Heart left ventricle (tissue), 16 donors: ENCODE data around the gene ATP2C1. TPM values are rescaled to one million over a fixed set of nuclear protein-coding genes. Genes with fewer than 3 reads are reported as not detected.

Source experiments
- ATAC-seq, 4 donors: fragments of 200-7000 bp; cut with Tn5 transposase; one replicate each; pipeline ENCODE4 v1.9.1; 2020 to 2022; ENCODE audit warnings: moderate library complexity in 4 of 4, mild to moderate bottlenecking in 3 of 4, moderate number of reproducible peaks in 1 of 4
- DNase-seq, 5 donors: peaks; one replicate each; pipeline ENCODE4 v3.0.0-alpha.2; 2020
- H3K27ac ChIP-seq, 12 donors: fragments of 200-600 bp; sonication (generic) in 4 of 12; one replicate each; pipeline versions ENCODE4 v1.5.0 to v1.8.0; 2016 to 2022; ENCODE audit warnings: mild to moderate bottlenecking in 2 of 12
- H3K27me3 ChIP-seq, 9 donors: fragments of 200-600 bp; sonication (generic) in 2 of 9; one replicate each; pipeline versions ENCODE4 v1.5.1 to v1.8.0; 2016 to 2022; ENCODE audit warnings: mild to moderate bottlenecking in 3 of 9
- H3K36me3 ChIP-seq, 9 donors: fragments of 200-600 bp; sonication (generic) in 2 of 9; one replicate each; pipeline versions ENCODE4 v1.5.0 to v1.8.0; 2018 to 2022; ENCODE audit warnings: mild to moderate bottlenecking in 2 of 9
- H3K4me1 ChIP-seq, 12 donors: fragments of 200-600 bp; sonication (generic) in 4 of 12; one replicate each; pipeline versions ENCODE4 v1.5.0 to v1.8.0; 2016 to 2022; ENCODE audit warnings: mild to moderate bottlenecking in 3 of 12
- H3K4me3 ChIP-seq, 12 donors: fragments of 200-600 bp; sonication (generic) in 4 of 12; one replicate each; pipeline versions ENCODE4 v1.5.0 to v1.8.0; 2017 to 2022; ENCODE audit warnings: mild to moderate bottlenecking in 9 of 12, moderate library complexity in 4 of 12
- H3K9me3 ChIP-seq, 12 donors: fragments of 200-600 bp; sonication (generic) in 4 of 12; one replicate each; pipeline versions ENCODE4 v1.5.0 to v1.8.0; 2016 to 2022; ENCODE audit warnings: mild to moderate bottlenecking in 1 of 12
- CTCF ChIP-seq, 12 donors: fragments of 200-600 bp; sonication (generic) in 4 of 12; IDR thresholded peaks; one replicate each; pipeline versions ENCODE4 v1.5.0 to v1.8.0; 2018 to 2022; ENCODE audit warnings: antibody characterized with exemption in 12 of 12, mild to moderate bottlenecking in 5 of 12
- POLR2A ChIP-seq, 2 donors: fragments of 450-650 bp; IDR thresholded peaks; one replicate each; pipeline ENCODE4 v1.6.1; 2017; ENCODE audit warnings: antibody characterized with exemption in 2 of 2, mild to moderate bottlenecking in 2 of 2, moderate library complexity in 2 of 2
- WGBS, 4 donors: extraction: QIAGEN DNeasy Blood & Tissue Kit in 2 of 4; methylation state at CpG; one replicate each; pipeline versions ENCODE4 v1.1.5 to v1.1.7; 2013 to 2018; 5-methylcytosine and 5-hydroxymethylcytosine counted together
- intact Hi-C, 10 donors: fragments of 100-400 bp; cut with DNase I; formaldehyde crosslinking; loops; one replicate each; pipeline versions ENCODE4 v1.11.1 to v1.14.2; 2022
- polyA plus RNA-seq, 2 donors: library from polyadenylated mRNA; stranded (reverse); fragments of 200-250 nt; gene quantifications; one replicate each; pipeline ENCODE4 v1.2.3, GENCODE V29; 2013
- total RNA-seq, 9 donors: library from RNA; depleted of rRNA in 2 of 9; stranded (reverse); fragments of >200 nt in 2 of 9; fragmentation: NEBNext Ultra II Directional in 3 of 9; extraction: Animal tissue kit (Norgen Biotek cat#: 25700) in 3 of 9; gene quantifications; one replicate each; pipeline versions ENCODE4 v1.1.0 to v1.2.4, GENCODE V29; 2016 to 2023
- donor health status: ischemic (EF 13 %, LVEDD 7.1; RV severe dilation, severe dysfunction).
- donor health status: healthy with polysubstance abuse.
- donor health status: DM: no; HTN: yes; CAD: no.
- donor health status: DM: no; HTN: no; CAD: no.
- donor health status: ischemic (EF 25% LVEDD 6.9; RV normal size, moderate dysfunction).
- donor health status: ischemic (EF 25% LVEDD 5.7; RV mildly dilated, moderate dysfunction).
- donor health status: healthy.
- donor health status: DM: yes; HTN: yes; CAD: no.
- donor health status: ischemic (EF 35%, LVEDD 5.7; RV mildly dilated, moderate dysfunction).
- donor health status: nonischemic (EF 11% LVEDD 7.7; RV severe dilation, severe dysfunction).
- donor health status: DM: yes; HTN: yes; CAD: no.
- donor health status: PGD.
- donor health status: ischemic (EF 29% LVEDD 5.4; RV normal size, mild dysfunction).
- donor health status: nonischemic (EF 23%, LVEDD 6.1; RV moderate dilation, normal function).

ATP2C1 gene
- total and polyA plus RNA-seq, 11 donors, result 26.1 to 74.4 (median 60.1) TPM

- DNase-seq (no peak), ATAC-seq (no peak)
- H3K36me3 ChIP-seq, result peaks cover 0 to 95% (median 50%) of the 10 kb centered on the region in 9 donors
- peaks cover 0 to 6% (median 0%) of the 10 kb centered on the region in 12 donors for H3K4me1 ChIP-seq
- H3K27me3 ChIP-seq, result no peaks in the 10 kb centered on the region
- TF ChIP-seq CTCF (IDR thresholded peaks at IDR 0.05), result no peak
- TF ChIP-seq POLR2A (IDR thresholded peaks at IDR 0.05), result no peak
- WGBS, 4 donors, result 93 to 99% (median 97%) methylated on average over 2 of the region's 2 CpGs
- H3K9me3 ChIP-seq, result no peaks in the 10 kb centered on the region
- H3K4me3 ChIP-seq, result no peak overlapping the region
- no peak overlapping the region for H3K27ac ChIP-seq
- intact Hi-C loops, result no loop called here
Measured at GRCh38 chr3:131007782-131008181, 113.9 kb downstream of the ATP2C1 start.

GRCh38 chr3:131008326-131008725, 114.4 kb downstream of the ATP2C1 start:
- Histone ChIP-seq H3K36me3 (peaks cover 0 to 95% (median 55%) of the 10 kb centered on the region in 9 donors), H3K27me3 (no peaks in the 10 kb centered on the region), H3K4me3 (no peak overlapping the region), H3K27ac (no peak overlapping the region), H3K9me3 (no peaks in the 10 kb centered on the region), H3K4me1 (peaks cover 0 to 7% (median 0%) of the 10 kb centered on the region in 12 donors)
- DNase-seq (no peak), ATAC-seq (no peak)
- TF ChIP-seq CTCF (IDR thresholded peaks at IDR 0.05), result no peak
- TF ChIP-seq POLR2A (IDR thresholded peaks at IDR 0.05), result no peak
- 96 to 100% (median 98%) methylated on average over 1 of the region's 1 CpG for WGBS, 4 donors
- intact Hi-C loops, result no loop called here

- Histone ChIP-seq H3K27me3 (no peaks in the 10 kb centered on the region), H3K9me3 (no peaks in the 10 kb centered on the region), H3K4me3 (no peak overlapping the region), H3K36me3 (peaks cover 0 to 95% (median 69%) of the 10 kb centered on the region in 9 donors), H3K27ac (no peak overlapping the region), H3K4me1 (peaks cover 0 to 8% (median 0%) of the 10 kb centered on the region in 12 donors)
- DNase-seq (no peak), ATAC-seq (no peak)
- TF ChIP-seq POLR2A (IDR thresholded peaks at IDR 0.05) (no peak), CTCF (IDR thresholded peaks at IDR 0.05) (no peak)
- intact Hi-C loops, result no loop called here
- 95 to 100% (median 97%) methylated on average over 1 of the region's 1 CpG for WGBS, 4 donors
Measured at GRCh38 chr3:131009698-131010097, 115.8 kb downstream of the ATP2C1 start.

- no peak for ATAC-seq
- Histone ChIP-seq H3K9me3 (no peaks in the 10 kb centered on the region), H3K27me3 (no peaks in the 10 kb centered on the region), H3K27ac (no peak overlapping the region), H3K4me3 (no peak overlapping the region), H3K36me3 (peaks cover 0 to 66% (median 51%) of the 10 kb centered on the region in 9 donors), H3K4me1 (peaks cover 0 to 41% (median 22%) of the 10 kb centered on the region in 12 donors)
- no peak for DNase-seq
- no peak for TF ChIP-seq CTCF (IDR thresholded peaks at IDR 0.05)
- no peak for TF ChIP-seq POLR2A (IDR thresholded peaks at IDR 0.05)
- intact Hi-C loops, result no loop called here
- WGBS, 4 donors, result 87 to 91% (median 89%) methylated on average over 3 of the region's 3 CpGs
Measured at GRCh38 chr3:131018970-131019369, 125.1 kb downstream of the ATP2C1 start.
